Measurements from ENCODE around the gene ST14.

Gene ST14

DNA sequence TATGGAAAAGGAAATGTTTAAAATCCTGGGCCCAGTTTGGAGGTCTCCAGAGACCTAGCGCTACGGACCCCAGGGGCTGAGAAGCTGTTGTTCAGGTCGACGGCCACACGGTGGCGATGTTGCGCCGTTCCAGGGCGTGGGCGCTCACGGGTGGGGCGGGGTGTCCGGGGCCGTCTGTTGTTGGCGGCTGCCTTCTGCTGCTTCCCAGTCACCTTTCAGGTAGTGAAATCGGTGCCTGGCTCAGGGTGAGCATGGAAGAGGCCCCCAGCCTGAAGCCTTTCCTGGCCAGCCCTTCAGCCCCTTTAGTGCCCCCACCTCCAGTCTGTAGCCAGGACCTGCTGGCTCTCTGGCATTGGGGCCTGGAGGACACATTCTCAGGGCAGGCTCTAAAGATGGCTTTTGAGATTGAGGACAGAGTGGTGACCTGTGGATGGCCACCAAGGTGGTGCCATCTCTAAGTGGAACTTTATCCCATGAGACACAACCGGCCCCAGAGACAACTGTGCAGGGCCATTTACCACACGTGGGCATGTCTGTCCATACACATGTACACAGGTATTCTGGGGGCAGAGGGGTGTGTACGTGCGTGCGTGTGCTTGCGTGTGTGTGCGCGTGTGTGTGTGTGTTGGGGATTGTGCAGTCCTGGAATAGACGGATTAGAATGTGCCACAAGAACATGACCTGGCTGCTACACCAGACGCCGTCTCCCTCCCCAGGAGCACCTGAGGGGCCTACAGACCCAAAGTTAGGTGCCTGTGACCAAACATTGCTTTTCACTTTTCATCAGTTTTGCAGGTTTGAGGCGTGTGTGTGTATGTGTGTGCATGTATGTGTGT, 53.8 kb downstream of the ST14 start:
- Histone ChIP-seq H3K36me3 (ENCODE audit: insufficient read depth, low read length) (no peaks in the 10 kb centered on the region), H3K4me3 (ENCODE audit: low read depth in 1 of 2, low read length in 2 of 2) (no peak overlapping the region), H3K27ac (ENCODE audit: low read depth, low read length) (no peak overlapping the region), H3K9me3 (ENCODE audit: low read length) (no peaks in the 10 kb centered on the region), H3K4me1 (ENCODE audit: insufficient read depth, low read length) (no peaks in the 10 kb centered on the region), H3K27me3 (ENCODE audit: control insufficient read depth in 1 of 2, insufficient read depth in 2 of 2, low read length in 2 of 2) (no peaks in the 10 kb centered on the region), H3K9ac (ENCODE audit: low read length) (no peak overlapping the region)

DNA sequence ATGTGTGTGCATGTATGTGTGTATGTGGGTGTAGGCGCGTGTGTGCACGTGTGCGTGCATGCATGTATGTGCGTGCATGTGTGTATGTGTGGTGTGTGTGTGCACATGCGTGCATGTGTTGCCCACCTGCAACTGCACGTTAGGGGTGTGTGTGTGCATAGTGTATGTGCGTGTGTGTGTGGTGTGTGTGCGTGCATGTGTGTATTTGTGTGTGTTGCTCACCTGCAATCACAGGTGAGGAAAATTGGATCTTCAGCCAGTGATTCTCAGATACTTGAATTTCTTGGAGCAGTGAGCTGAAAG, 54.3 kb downstream of the ST14 start:
- no peak overlapping the region for H3K4me3 ChIP-seq (ENCODE audit: low read depth in 1 of 2, low read length in 2 of 2)
- no peaks in the 10 kb centered on the region for H3K9me3 ChIP-seq (ENCODE audit: low read length)
- no peaks in the 10 kb centered on the region for H3K27me3 ChIP-seq (ENCODE audit: control insufficient read depth in 1 of 2, insufficient read depth in 2 of 2, low read length in 2 of 2)
- H3K9ac ChIP-seq (ENCODE audit: low read length): no peak overlapping the region
- no peak overlapping the region for H3K27ac ChIP-seq (ENCODE audit: low read depth, low read length)
- H3K4me1 ChIP-seq (ENCODE audit: insufficient read depth, low read length): no peaks in the 10 kb centered on the region
- H3K36me3 ChIP-seq (ENCODE audit: insufficient read depth, low read length): no peaks in the 10 kb centered on the region

- H3K27me3 ChIP-seq (ENCODE audit: control insufficient read depth in 1 of 2, insufficient read depth in 2 of 2, low read length in 2 of 2): no peaks in the 10 kb centered on the region
- H3K36me3 ChIP-seq (ENCODE audit: insufficient read depth, low read length): no peaks in the 10 kb centered on the region
- H3K9ac ChIP-seq (ENCODE audit: low read length): no peak overlapping the region
- H3K4me3 ChIP-seq (ENCODE audit: low read depth in 1 of 2, low read length in 2 of 2): no peak overlapping the region
- H3K4me1 ChIP-seq (ENCODE audit: insufficient read depth, low read length): no peaks in the 10 kb centered on the region
- H3K27ac ChIP-seq (ENCODE audit: low read depth, low read length): no peak overlapping the region
- no peaks in the 10 kb centered on the region for H3K9me3 ChIP-seq (ENCODE audit: low read length)
These were observed 55.4 kb downstream of the ST14 start for GRCh38 chr11:130214861-130215530.

- Histone ChIP-seq H3K4me3 (ENCODE audit: low read depth in 1 of 2, low read length in 2 of 2) (no peak overlapping the region), H3K9me3 (ENCODE audit: low read length) (no peaks in the 10 kb centered on the region), H3K27me3 (ENCODE audit: control insufficient read depth in 1 of 2, insufficient read depth in 2 of 2, low read length in 2 of 2) (no peaks in the 10 kb centered on the region), H3K9ac (ENCODE audit: low read length) (no peak overlapping the region), H3K4me1 (ENCODE audit: insufficient read depth, low read length) (no peaks in the 10 kb centered on the region), H3K36me3 (ENCODE audit: insufficient read depth, low read length) (no peaks in the 10 kb centered on the region), H3K27ac (ENCODE audit: low read depth, low read length) (no peak overlapping the region)
These were observed 56.1 kb downstream of the ST14 start for GRCh38 chr11:130215531-130216220.

- Histone ChIP-seq H3K4me1 (ENCODE audit: insufficient read depth, low read length) (no peaks in the 10 kb centered on the region), H3K27me3 (ENCODE audit: control insufficient read depth in 1 of 2, insufficient read depth in 2 of 2, low read length in 2 of 2) (no peaks in the 10 kb centered on the region), H3K27ac (ENCODE audit: low read depth, low read length) (no peak overlapping the region), H3K4me3 (ENCODE audit: low read depth in 1 of 2, low read length in 2 of 2) (no peak overlapping the region), H3K36me3 (ENCODE audit: insufficient read depth, low read length) (no peaks in the 10 kb centered on the region), H3K9me3 (ENCODE audit: low read length) (no peaks in the 10 kb centered on the region), H3K9ac (ENCODE audit: low read length) (no peak overlapping the region)
These were observed 56.6 kb downstream of the ST14 start for GRCh38 chr11:130216221-130216550.

DNA sequence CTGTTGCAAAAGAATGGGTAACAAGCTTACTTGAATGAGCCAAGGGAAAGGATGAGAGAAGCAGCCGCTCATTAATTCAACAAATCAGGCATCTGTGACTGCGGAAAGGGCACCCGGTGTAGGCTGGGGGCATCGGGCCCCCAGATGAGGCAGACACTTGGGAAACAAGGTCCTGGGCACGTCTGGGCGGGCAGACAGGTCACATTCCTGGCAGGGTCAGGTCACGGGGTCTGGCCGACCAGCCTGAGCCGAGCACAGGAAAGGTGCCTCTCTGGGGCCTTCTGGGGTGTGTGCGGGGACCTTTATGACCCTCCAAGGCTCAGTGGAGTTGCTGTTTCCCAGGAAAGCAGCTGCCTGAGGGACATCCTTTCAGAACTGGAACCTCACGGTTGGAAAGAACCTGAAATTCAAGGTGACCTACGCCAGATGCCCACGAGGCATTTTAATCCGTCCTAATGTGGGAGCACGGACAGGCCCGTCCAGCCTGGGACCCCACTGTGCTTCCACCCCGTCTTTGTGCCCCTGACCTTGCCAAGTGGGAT, 57.1 kb downstream of the ST14 start:
- H3K27ac ChIP-seq (ENCODE audit: low read depth, low read length): no peak overlapping the region
- H3K4me3 ChIP-seq (ENCODE audit: low read depth in 1 of 2, low read length in 2 of 2): no peak overlapping the region
- no peaks in the 10 kb centered on the region for H3K27me3 ChIP-seq (ENCODE audit: control insufficient read depth in 1 of 2, insufficient read depth in 2 of 2, low read length in 2 of 2)
- no peaks in the 10 kb centered on the region for H3K9me3 ChIP-seq (ENCODE audit: low read length)
- no peaks in the 10 kb centered on the region for H3K4me1 ChIP-seq (ENCODE audit: insufficient read depth, low read length)
- H3K9ac ChIP-seq (ENCODE audit: low read length): no peak overlapping the region
- no peaks in the 10 kb centered on the region for H3K36me3 ChIP-seq (ENCODE audit: insufficient read depth, low read length)

DNA sequence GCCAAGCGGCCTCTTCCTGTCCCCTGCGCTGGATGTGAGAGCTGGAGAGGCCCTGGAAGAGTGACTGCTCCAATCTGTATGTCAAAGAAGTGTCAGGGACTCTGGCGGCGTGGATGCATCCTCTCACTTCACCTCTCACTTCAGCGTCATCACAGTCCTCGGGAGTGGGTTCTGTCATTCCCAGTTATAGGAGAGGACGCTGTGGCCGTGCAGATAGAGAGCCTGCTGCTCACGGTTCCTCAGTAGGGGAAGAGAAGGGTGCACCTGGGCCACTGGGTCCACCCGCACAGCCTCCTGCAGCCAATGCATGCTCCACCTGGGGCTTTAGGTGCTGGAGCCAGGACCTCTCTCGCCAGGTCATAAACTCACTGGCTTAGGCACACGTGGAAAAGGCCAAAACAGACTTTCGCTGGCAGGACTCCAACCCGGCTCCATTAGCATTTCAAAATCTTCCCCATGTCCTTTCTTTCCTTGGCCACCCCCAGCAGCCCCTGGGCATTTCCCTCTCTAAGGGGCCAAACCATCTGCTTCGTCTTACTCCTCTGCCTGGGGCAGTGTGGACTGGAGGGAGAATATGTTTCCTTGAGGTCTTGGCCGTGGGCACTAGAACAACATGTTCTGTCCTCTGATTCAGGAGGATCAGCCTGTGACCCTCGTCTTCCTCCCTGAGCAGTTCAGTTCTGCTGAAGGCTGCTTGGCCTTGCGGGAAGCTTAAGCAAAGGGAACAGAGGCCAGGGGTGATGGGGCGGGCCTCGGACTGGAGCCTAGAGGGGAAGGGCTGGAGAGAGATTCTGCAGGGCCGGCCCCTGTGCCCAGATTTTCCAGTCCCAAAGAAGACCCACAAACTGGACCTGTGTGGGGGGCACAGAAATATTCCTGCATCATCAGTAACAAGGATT, 57.8 kb downstream of the ST14 start:
- H3K4me3 ChIP-seq (ENCODE audit: low read depth in 1 of 2, low read length in 2 of 2): no peak overlapping the region
- no peaks in the 10 kb centered on the region for H3K4me1 ChIP-seq (ENCODE audit: insufficient read depth, low read length)
- H3K36me3 ChIP-seq (ENCODE audit: insufficient read depth, low read length): no peaks in the 10 kb centered on the region
- no peaks in the 10 kb centered on the region for H3K9me3 ChIP-seq (ENCODE audit: low read length)
- no peak overlapping the region for H3K27ac ChIP-seq (ENCODE audit: low read depth, low read length)
- no peaks in the 10 kb centered on the region for H3K27me3 ChIP-seq (ENCODE audit: control insufficient read depth in 1 of 2, insufficient read depth in 2 of 2, low read length in 2 of 2)
- no peak overlapping the region for H3K9ac ChIP-seq (ENCODE audit: low read length)

DNA sequence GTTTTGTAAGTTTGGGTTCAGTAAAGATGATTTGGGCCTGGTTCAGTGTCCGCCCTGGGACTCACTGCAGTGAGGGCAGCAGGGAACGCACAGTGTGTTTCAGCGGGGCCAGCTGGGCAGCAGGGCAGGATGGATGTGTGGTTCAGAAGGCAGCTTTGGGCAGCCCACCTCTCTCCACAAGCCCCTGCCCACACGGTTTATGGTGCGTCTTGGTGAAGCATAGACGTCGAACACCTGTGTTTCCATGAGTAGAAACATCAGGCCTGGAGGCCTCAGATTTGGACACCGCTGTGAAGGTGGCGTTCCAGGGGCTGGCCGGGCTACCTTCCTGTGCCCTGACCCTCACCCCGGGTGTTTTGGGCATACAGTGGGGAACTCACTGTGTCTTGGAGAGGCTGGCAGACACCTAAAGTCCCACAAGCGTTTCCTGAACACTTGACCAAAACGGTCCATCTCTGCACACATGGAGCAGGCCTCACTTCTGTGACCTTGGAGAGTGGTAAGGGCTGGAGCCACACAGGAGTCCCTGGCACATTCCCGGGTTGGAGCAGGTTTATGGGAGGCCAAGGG, 59.0 kb downstream of the ST14 start:
- H3K4me1 ChIP-seq (ENCODE audit: insufficient read depth, low read length): peaks cover 5% of the 10 kb centered on the region
- no peaks in the 10 kb centered on the region for H3K9me3 ChIP-seq (ENCODE audit: low read length)
- no peak overlapping the region for H3K27ac ChIP-seq (ENCODE audit: low read depth, low read length)
- no peak overlapping the region for H3K4me3 ChIP-seq (ENCODE audit: low read depth in 1 of 2, low read length in 2 of 2)
- H3K9ac ChIP-seq (ENCODE audit: low read length): no peak overlapping the region
- no peaks in the 10 kb centered on the region for H3K27me3 ChIP-seq (ENCODE audit: control insufficient read depth in 1 of 2, insufficient read depth in 2 of 2, low read length in 2 of 2)
- H3K36me3 ChIP-seq (ENCODE audit: insufficient read depth, low read length): no peaks in the 10 kb centered on the region

DNA sequence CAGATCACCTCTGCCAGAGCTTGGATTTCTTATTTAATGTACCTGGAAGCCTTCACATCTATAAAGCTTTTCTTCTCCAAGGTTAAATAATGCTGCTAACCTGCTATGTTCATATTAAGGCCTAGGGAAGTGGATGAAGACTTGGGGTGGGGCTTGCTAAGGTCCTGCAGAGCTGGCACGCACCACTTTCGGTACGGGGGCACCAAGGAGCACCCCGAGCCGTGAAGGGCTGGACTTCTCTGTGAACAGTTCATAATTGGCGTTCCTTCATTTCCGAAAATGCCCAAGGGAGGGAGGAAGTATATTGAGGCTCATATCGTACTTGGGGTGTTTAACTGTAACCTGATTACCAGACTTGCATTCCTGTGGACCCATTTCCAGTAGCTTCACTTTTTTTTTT, 59.6 kb downstream of the ST14 start:
- Histone ChIP-seq H3K4me3 (ENCODE audit: low read depth in 1 of 2, low read length in 2 of 2) (no peak overlapping the region), H3K27me3 (ENCODE audit: control insufficient read depth in 1 of 2, insufficient read depth in 2 of 2, low read length in 2 of 2) (no peaks in the 10 kb centered on the region), H3K9me3 (ENCODE audit: low read length) (no peaks in the 10 kb centered on the region), H3K36me3 (ENCODE audit: insufficient read depth, low read length) (no peaks in the 10 kb centered on the region), H3K9ac (ENCODE audit: low read length) (no peak overlapping the region), H3K27ac (ENCODE audit: low read depth, low read length) (no peak overlapping the region), H3K4me1 (ENCODE audit: insufficient read depth, low read length) (peaks cover 6% of the 10 kb centered on the region)

DNA sequence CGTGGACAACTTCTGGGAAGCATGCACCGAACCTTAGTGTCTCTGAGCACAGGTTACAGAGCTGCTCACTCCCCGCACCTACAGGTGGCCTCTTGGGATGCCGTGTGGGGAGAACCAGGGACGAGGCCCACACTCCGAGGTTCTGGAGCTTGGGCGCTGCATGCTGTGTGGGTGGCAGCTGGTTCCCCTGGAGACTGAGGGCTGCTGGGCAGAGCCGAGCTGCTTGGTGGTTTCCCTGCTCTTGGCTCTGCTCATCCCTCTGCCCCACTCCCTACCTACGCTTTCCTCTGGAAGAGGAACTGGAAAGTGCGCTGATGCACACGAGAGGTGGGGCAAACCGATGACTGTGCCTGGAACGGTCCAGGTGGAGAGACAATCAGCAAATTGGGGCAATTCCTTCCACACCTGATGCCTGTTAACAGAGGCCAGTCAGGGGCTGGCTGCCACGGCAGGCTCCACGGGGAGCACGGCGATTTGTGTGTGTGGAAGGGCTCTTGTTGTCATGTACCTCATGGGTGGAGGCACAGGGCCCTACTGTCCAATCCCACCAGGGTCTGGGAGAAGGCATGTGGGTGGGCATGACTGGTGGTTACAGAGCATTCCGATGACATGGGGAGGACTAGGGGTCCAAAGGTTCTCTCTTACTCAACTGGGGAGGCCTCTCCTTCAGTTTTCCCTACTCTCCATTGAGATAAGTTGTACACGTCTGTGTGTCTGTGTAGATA, 60.9 kb downstream of the ST14 start:
- Histone ChIP-seq H3K9ac (ENCODE audit: low read length) (no peak overlapping the region), H3K36me3 (ENCODE audit: insufficient read depth, low read length) (no peaks in the 10 kb centered on the region), H3K27ac (ENCODE audit: low read depth, low read length) (no peak overlapping the region), H3K4me1 (ENCODE audit: insufficient read depth, low read length) (peaks cover 6% of the 10 kb centered on the region), H3K27me3 (ENCODE audit: control insufficient read depth in 1 of 2, insufficient read depth in 2 of 2, low read length in 2 of 2) (no peaks in the 10 kb centered on the region), H3K4me3 (ENCODE audit: low read depth in 1 of 2, low read length in 2 of 2) (no peak overlapping the region), H3K9me3 (ENCODE audit: low read length) (no peaks in the 10 kb centered on the region)

Data from muscle layer of colon (tissue), 2 donors.